Gastrocnemius medialis (tissue), 4 donors: ENCODE results near the gene PPP1R26.

ENCODE experiments used
- POLR2A ChIP-seq, 2 donors: fragments of 450-650 bp; IDR thresholded peaks; one replicate each; pipeline ENCODE4 v1.6.1; 2017; ENCODE audit warnings: antibody characterized with exemption in 2 of 2, mild to moderate bottlenecking in 2 of 2, moderate library complexity in 2 of 2
- TF ChIP-seq, protein P1 (sequence below), 5 experiments: fragments of 450-650 bp in 3 of 5; fragments of 200-600 bp in 2 of 5; sonication (generic) in 2 of 5; IDR thresholded peaks in 4 of 5; conservative IDR thresholded peaks in 1 of 5; 1 replicate in 4 of 5; 2 replicates in 1 of 5; pipeline ENCODE4 v1.5.1; 2016 to 2019; ENCODE audit warnings: antibody characterized with exemption in 5 of 5, mild to moderate bottlenecking in 3 of 5, moderate library complexity in 3 of 5

DNA sequence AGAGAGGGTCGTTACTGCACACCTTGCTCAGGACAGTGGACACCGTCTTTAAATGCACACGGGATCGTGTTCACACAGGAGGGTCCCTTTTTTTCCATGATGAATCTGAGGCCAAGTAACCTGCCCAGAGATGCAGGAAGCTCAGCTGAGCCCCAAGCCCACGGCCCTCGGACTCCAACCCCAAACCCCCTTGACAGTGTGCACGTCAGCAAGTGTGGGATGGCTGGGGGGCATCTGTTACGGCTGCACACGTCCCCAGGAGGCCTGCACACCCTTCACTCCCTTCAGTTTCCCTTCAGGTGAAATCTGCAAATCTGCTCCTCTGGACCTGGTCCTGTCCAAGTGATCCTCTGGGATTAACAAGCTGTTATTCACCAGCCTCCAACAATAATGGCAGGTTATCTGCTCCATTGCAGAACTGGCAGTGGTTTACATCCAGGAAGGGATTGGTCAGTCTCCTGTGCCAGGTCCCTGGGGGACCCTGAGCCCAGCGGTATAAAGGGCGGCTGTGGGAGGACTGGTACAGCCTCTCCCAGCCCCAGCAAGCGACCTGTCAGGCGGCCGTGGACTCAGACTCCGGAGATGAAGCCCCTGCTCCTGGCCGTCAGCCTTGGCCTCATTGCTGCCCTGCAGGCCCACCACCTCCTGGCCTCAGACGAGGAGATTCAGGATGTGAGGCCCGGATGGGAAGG lies 41.5 kb downstream of the PPP1R26 start, which contains the start of gene LCN1:
- TF ChIP-seq, protein P1, sequence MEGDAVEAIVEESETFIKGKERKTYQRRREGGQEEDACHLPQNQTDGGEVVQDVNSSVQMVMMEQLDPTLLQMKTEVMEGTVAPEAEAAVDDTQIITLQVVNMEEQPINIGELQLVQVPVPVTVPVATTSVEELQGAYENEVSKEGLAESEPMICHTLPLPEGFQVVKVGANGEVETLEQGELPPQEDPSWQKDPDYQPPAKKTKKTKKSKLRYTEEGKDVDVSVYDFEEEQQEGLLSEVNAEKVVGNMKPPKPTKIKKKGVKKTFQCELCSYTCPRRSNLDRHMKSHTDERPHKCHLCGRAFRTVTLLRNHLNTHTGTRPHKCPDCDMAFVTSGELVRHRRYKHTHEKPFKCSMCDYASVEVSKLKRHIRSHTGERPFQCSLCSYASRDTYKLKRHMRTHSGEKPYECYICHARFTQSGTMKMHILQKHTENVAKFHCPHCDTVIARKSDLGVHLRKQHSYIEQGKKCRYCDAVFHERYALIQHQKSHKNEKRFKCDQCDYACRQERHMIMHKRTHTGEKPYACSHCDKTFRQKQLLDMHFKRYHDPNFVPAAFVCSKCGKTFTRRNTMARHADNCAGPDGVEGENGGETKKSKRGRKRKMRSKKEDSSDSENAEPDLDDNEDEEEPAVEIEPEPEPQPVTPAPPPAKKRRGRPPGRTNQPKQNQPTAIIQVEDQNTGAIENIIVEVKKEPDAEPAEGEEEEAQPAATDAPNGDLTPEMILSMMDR (IDR thresholded peaks at IDR 0.05 in 4 of 5, conservative IDR thresholded peaks at IDR 0.05 in 1 of 5) = no peak
- no peak for TF ChIP-seq POLR2A (IDR thresholded peaks at IDR 0.05)
